ENCODE results near the gene EIF4B.
A peak's percentile ranks its signal among the peaks of the same experiment; 100 is the strongest.

EIF4B gene

DNA sequence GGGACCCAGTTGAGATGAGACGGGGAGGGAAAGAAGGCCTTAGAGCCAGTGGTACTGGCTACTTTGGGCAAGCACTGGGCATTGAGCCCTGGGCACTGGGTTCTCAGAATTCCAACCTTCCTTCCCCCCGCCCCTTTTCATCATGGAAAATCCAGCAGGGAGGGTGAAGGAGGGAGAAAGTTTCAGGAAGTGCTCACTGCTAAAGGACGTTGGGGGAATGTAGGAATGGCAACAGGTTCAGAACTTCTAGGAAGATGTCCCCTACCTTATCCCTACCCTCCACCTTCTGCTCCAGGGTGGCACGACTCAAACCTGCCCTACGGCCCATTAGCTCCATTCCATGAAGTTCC, 39.4 kb downstream of the EIF4B start:
- Histone ChIP-seq H3K27ac (no peak overlapping the region), H3K4me3 (ENCODE audit: low read depth, low read length) (no peak overlapping the region)
- TF ChIP-seq, protein P1, sequence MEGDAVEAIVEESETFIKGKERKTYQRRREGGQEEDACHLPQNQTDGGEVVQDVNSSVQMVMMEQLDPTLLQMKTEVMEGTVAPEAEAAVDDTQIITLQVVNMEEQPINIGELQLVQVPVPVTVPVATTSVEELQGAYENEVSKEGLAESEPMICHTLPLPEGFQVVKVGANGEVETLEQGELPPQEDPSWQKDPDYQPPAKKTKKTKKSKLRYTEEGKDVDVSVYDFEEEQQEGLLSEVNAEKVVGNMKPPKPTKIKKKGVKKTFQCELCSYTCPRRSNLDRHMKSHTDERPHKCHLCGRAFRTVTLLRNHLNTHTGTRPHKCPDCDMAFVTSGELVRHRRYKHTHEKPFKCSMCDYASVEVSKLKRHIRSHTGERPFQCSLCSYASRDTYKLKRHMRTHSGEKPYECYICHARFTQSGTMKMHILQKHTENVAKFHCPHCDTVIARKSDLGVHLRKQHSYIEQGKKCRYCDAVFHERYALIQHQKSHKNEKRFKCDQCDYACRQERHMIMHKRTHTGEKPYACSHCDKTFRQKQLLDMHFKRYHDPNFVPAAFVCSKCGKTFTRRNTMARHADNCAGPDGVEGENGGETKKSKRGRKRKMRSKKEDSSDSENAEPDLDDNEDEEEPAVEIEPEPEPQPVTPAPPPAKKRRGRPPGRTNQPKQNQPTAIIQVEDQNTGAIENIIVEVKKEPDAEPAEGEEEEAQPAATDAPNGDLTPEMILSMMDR (IDR thresholded peaks at IDR 0.05; ENCODE audit: low read depth, low read length, missing control alignments), result no peak

DNA sequence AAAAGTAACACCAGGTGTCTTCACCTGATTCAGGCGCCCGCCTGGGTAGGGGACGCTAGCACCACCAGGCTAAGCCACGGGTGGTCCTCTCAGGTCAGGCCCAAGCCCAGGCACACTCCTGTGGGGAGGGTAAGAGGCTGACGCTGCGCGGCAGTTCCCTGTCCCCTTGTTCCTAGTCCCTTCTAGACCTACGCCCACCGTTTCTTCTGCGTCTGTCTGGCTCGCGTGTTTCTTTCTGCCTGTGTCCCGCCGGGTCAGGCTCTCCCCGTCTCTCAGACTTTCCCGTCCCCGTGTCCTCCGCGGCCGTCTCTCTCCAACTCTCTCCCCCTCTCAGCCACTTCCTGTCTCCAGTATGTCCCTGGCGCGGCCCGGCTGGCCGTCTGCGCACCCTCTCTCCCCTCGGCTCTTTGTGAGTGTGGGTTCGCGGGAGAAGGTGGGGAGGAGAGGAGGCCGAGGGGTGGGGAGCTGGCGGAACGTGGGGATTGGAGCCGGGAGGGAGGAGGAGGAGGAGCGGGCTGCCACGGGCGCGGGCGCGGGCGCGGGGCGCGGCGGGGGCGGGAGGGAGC, 40.5 kb downstream of the EIF4B start:
- Histone ChIP-seq H3K27ac (peak overlapping the region; percentile 76), H3K36me3 (replicated peaks) (no peaks in the 10 kb centered on the region), H3K4me3 (ENCODE audit: low read depth, low read length) (peak overlapping the region; percentile 66), H3K27me3 (replicated peaks) (no peaks in the 10 kb centered on the region)
- TF ChIP-seq, protein P1 (IDR thresholded peaks at IDR 0.05; ENCODE audit: low read depth, low read length, missing control alignments), result no peak
- DNase-seq, result peak; percentile 68
- in situ Hi-C loops (cut with HindIII; ENCODE audit: low pct_ligation_motif_present, low sequenced_read_pairs), result no loop called here

More for the DNA sequence above, 39.4 kb downstream of the EIF4B start:
- in situ Hi-C loops (cut with HindIII; ENCODE audit: low pct_ligation_motif_present, low sequenced_read_pairs), result no loop called here
- no peaks in the 10 kb centered on the region for H3K27me3 ChIP-seq (replicated peaks)
- H3K36me3 ChIP-seq (replicated peaks), result no peaks in the 10 kb centered on the region
- no peak for DNase-seq

DNA sequence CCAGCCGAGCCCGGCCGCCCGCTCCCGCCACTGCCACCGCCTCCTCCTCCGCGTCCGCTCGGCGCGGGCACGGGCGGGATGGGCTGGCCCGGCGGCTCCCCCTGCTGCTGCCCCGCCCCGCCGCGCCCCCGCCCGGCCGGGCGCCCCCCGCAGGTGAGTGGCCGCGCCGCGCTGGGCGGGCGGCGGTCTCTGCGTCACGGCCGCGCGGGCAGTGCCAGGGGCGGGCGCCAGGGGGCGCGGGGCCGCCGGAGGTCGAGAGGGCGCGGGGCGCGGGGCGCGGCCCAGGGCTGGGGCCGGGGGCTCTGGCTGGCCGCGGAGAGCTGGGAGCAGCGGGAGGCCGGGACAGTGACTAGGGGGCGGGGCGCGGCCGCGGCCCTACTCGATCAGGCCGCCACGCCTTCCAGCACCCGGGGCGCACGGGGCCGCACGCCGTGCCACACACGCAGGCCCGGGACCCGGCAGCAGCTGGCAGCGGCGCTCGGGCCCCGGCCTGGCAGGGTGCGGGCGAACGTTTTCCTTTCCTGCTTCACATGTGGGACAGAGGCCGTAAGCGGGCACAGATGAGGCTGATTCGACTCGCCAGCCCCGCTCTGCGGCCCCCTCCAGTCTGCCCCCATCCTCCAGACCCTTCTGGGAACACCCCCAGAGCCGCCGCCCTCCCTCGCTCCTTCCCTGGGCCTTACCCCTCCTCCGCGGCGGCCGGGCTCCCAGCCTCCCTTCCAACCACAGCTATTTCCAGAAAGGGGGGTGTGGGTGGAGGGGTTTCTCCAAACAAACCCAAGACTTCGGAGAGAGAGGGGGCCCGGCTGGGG, 41.2 kb downstream of the EIF4B start:
- H3K27ac ChIP-seq, result peak overlapping the region; percentile 56
- no peak for DNase-seq
- H3K4me3 ChIP-seq (ENCODE audit: low read depth, low read length), result peak overlapping the region; percentile 66
- TF ChIP-seq, protein P1 (IDR thresholded peaks at IDR 0.05; ENCODE audit: low read depth, low read length, missing control alignments), result no peak
- in situ Hi-C loops (cut with HindIII; ENCODE audit: low pct_ligation_motif_present, low sequenced_read_pairs), result no loop called here
- H3K27me3 ChIP-seq (replicated peaks), result no peaks in the 10 kb centered on the region
- H3K36me3 ChIP-seq (replicated peaks), result no peaks in the 10 kb centered on the region

DNA sequence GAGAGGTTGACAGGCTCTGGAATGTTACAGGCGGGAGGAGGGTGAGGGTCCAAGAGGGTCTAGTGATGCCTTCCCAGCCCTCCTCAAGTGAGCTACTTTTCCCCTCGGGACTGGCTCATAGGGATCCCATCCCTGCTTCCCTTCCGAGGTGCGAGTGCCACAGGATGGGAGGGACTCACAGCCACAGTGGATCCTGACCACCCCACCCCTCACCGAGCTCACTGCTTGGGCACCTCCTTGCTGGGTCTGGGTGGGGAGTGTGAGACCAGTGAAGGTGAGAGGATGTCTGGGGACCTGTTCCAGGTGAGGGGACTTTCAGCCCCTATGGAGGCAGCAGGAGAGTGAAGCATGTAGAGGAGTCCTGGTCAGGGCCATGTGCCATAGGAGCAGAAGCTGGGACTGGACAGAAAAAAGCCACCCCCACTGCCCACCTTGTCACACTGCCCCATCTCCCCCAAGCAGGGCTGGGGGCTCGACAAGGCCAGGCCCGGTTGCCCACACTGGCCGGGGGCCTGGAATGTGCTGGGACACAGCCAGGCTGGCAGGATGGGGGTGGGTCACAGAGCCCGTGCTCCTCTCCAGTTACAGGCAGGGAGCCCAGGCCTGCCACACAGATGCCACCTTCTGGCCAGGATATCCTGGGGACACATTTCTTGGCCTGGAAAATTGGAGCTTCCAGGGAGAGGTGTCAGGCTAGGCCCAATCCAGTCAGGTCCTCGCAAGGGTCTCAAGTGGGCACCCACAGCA, 42.0 kb downstream of the EIF4B start:
- H3K27me3 ChIP-seq (replicated peaks), result no peaks in the 10 kb centered on the region
- no peak for DNase-seq
- TF ChIP-seq, protein P1 (IDR thresholded peaks at IDR 0.05; ENCODE audit: low read depth, low read length, missing control alignments), result peak; percentile 5
- H3K27ac ChIP-seq, result peak overlapping the region; percentile 56
- peak overlapping the region; percentile 53 for H3K4me3 ChIP-seq (ENCODE audit: low read depth, low read length)
- in situ Hi-C loops (cut with HindIII; ENCODE audit: low pct_ligation_motif_present, low sequenced_read_pairs), result no loop called here
- peaks cover under 1% of the 10 kb centered on the region for H3K36me3 ChIP-seq (replicated peaks)

DNA sequence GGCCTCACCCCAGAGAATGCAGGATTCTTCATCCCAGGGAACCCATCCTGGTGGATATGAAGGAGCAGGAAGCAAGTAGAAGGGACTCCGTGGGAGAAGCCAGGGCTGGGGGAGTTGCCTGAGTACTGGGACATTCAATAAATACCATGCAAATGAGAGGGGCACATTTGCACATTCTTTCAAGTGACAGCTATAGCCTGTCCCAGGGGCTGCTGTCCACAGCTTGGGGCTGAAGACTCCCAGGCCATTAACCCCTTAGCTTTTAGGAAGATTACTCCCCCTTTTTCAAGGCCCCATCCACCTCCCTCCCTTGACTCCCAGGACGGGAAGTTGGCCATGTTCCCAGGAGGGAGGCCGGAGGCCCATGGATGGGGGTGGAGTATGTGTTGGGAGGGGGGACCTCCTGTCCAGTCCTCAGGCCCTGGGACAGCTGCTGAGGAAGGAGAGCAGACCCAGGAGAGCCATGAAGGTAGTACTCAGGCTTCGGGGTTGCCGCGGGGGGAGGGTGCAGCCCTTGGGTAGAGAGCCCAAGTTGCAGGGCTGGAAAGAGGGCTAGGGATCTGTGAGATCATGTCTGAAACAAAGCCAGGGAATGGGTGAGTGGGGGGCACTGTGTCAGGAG, 42.6 kb downstream of the EIF4B start:
- TF ChIP-seq, protein P1 (IDR thresholded peaks at IDR 0.05; ENCODE audit: low read depth, low read length, missing control alignments), result no peak

More for the DNA sequence above, 42.6 kb downstream of the EIF4B start:
- peak overlapping the region; percentile 56 for H3K27ac ChIP-seq
- no peak for DNase-seq
- in situ Hi-C loops (cut with HindIII; ENCODE audit: low pct_ligation_motif_present, low sequenced_read_pairs), result no loop called here
- H3K27me3 ChIP-seq (replicated peaks), result no peaks in the 10 kb centered on the region
- H3K4me3 ChIP-seq (ENCODE audit: low read depth, low read length), result peak overlapping the region; percentile 62
- peaks cover 7% of the 10 kb centered on the region for H3K36me3 ChIP-seq (replicated peaks)

Data from brain microvascular endothelial cell (primary cell).